Stimulated activated CD8-positive, alpha-beta memory T cell treated with anti-CD3 and anti-CD28 coated beads, Interleukin-12 subunit alpha, Interleukin-12 subunit beta, amount 100 ng/mL, for 24 hours (primary cell): ENCODE data around the gene ELMO1.

Source experiments
- DNase-seq: peaks from one replicate; pipeline ENCODE4 v3.0.0-alpha.2; 2020; ENCODE audit errors: extremely low read depth

The ELMO1 gene

GRCh38 chr7:37408291-37409228 lies 40.1 kb downstream of the ELMO1 start:
- DNase-seq = no peak

- no peak for DNase-seq
Observed at GRCh38 chr7:37405603-37406122, 43.0 kb downstream of the ELMO1 start.

- DNase-seq = no peak
Observed at GRCh38 chr7:37405128-37405527, 43.5 kb downstream of the ELMO1 start.

- DNase-seq = no peak
Observed at GRCh38 chr7:37399876-37400421, 48.7 kb downstream of the ELMO1 start.

- no peak for DNase-seq
Observed at GRCh38 chr7:37398403-37398802, 50.3 kb downstream of the ELMO1 start.

- DNase-seq = no peak
Observed at GRCh38 chr7:37395618-37396259, 52.9 kb downstream of the ELMO1 start.

GRCh38 chr7:37394158-37394557 lies 54.5 kb downstream of the ELMO1 start:
- DNase-seq = no peak

GRCh38 chr7:37393476-37393875 lies 55.2 kb downstream of the ELMO1 start:
- DNase-seq = no peak

- DNase-seq = no peak
Observed at GRCh38 chr7:37392673-37393017, 56.0 kb downstream of the ELMO1 start.

- DNase-seq = no peak
Observed at GRCh38 chr7:37391791-37392672, 56.6 kb downstream of the ELMO1 start.

GRCh38 chr7:37390114-37390513 lies 58.5 kb downstream of the ELMO1 start:
- no peak for DNase-seq

- DNase-seq = no peak
Observed at GRCh38 chr7:37388811-37389210, 59.9 kb downstream of the ELMO1 start.

- DNase-seq = no peak
Observed at GRCh38 chr7:37385787-37386186, 62.9 kb downstream of the ELMO1 start.

- no peak for DNase-seq
Observed at GRCh38 chr7:37382546-37383088, 66.0 kb downstream of the ELMO1 start.

- no peak for DNase-seq
Observed at GRCh38 chr7:37380831-37381230, 67.8 kb downstream of the ELMO1 start.

GRCh38 chr7:37379546-37380277 lies 69.0 kb downstream of the ELMO1 start:
- no peak for DNase-seq

GRCh38 chr7:37377231-37377630 lies 71.4 kb downstream of the ELMO1 start:
- no peak for DNase-seq

GRCh38 chr7:37376386-37376785 lies 72.3 kb downstream of the ELMO1 start:
- no peak for DNase-seq

GRCh38 chr7:37372750-37373149 lies 75.9 kb downstream of the ELMO1 start:
- no peak for DNase-seq

GRCh38 chr7:37371755-37372154 lies 76.9 kb downstream of the ELMO1 start:
- no peak for DNase-seq

GRCh38 chr7:37369906-37370305 lies 78.8 kb downstream of the ELMO1 start:
- DNase-seq = no peak
